Measurements from ENCODE around the gene IL13.

- TF ChIP-seq CTCF (IDR thresholded peaks at IDR 0.05) (no peak), POLR2A (IDR thresholded peaks at IDR 0.05) (no peak)
These were observed 4.0 kb downstream of the IL13 start for GRCh38 chr5:132662004-132662401.

Data from ovary (tissue), 3 donors.